Renal pelvis (tissue), 4 donors: Measurements from ENCODE around the gene MPI. TPM values are rescaled to one million over a fixed set of nuclear protein-coding genes. Genes with fewer than 3 reads are reported as not detected.
"Not testable (repeated sequence)": the region's sequence is repeated elsewhere in the genome, so short reads cannot be mapped to it uniquely, and the experiment has no call there.

Experiments
- DNase-seq: peaks from one replicate; pipeline ENCODE4 v3.0.0-alpha.2; 2013
- polyA plus RNA-seq, 3 donors: library from polyadenylated mRNA; unstranded; fragments of 120-200 nt; gene quantifications; one replicate each; pipeline ENCODE4 v1.2.1, GENCODE V29; 2013; ENCODE audit not compliant: insufficient read length in 3 of 3

The MPI gene
- polyA plus RNA-seq, 3 donors: 62.3 to 80.8 (median 75.5) TPM

- DNase-seq: no peak
Measured at GRCh38 chr15:74857671-74858368, 32.0 kb upstream of the MPI start.

DNA sequence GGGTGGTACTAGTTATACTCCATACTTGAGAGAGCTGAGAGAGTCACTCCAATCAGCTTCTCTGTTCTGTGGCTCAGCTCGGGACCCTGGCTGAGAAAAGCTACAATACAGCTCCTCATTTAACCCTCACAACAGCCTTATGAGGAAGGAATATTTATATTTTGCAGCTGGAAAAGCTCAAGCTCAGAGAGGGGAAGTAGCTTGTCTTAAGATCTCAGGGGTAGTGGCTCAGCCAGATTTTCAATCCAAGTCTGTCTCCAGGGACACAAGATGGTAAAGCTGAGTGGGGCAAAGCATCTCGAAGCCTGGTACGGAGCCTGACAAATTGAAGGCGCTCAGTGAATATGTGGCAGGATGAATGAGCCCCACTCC, 31.5 kb upstream of the MPI start:
- DNase-seq: no peak

DNA sequence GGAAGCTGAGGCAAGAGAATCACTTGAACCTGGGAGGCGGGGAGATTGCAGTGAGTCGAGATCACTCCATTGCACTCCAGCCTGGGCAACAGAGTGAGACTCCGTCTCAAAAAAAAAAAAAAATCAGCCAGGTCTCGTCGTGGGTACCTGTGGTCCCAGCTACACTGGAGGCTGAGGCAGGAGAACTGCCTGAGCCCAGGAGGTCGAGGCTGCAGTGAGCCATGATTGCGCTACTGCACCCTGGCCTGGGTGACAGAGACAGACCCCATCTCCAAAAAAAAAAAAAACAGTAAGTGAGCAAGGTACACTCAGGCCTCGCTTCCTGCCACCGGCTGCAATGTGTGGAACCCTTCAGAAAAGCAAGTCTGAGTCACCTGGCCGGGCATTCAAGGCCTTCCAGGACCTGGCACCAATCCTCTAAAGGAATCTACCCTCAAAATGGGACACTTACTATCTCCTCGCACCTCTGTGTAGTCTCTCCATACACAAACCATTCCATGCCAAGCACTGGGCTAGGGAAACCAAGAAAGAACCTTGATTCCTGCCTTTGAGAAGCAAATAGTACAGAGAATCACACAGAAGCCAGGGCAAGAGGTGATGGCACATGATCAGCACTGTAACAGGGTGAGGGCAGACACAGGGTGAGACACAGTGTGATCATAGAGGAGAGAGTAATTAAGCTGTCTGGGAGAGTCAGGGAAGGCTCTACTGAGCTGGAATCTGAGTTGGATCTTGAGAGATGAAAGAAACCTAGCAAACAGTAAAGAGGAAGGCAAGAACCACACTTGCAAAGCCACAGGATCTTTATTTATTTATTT, 26.4 kb upstream of the MPI start:
- DNase-seq: no peak

DNA sequence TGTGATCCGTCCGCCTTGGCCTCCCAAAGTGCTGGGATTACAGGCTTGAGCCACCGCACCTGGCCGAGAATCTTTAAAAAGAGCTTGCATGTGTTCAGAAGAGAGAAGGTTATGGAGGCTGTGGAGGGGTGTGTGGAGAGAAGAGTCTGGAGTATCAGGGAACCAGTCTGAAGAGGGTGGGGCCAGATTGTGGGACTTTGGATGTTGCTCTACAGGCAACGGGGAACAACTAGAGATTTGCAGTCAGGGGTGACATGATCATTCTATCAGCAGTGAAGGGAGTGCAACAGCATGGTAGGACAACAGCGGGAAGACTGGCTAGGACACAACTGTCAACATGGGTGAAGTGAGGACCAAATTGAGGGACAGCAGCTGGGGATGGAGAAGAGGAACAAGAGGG, 25.5 kb upstream of the MPI start:
- no peak for DNase-seq

DNA sequence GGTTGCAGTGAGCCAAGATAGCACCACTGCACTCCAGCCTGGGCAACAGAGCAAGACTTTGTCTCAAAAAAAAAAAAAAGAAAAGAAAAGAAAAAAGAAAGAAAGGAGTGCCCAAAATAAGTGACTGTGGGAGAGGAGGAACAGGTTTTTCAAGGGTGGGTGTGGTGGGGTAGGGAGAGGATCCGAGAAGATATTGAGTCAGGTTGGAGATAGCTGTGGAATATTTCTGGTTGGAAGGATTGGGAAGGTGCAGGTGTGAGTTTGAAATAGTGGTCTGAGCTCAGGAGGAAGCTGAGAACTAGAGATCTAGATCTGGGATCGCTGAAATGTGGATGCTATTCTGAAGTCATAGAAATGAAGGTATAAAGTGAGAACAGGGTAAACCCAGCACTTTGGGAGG, 24.5 kb upstream of the MPI start:
- DNase-seq: no peak

GRCh38 chr15:74866090-74866489, 23.8 kb upstream of the MPI start:
- DNase-seq: no peak

DNA sequence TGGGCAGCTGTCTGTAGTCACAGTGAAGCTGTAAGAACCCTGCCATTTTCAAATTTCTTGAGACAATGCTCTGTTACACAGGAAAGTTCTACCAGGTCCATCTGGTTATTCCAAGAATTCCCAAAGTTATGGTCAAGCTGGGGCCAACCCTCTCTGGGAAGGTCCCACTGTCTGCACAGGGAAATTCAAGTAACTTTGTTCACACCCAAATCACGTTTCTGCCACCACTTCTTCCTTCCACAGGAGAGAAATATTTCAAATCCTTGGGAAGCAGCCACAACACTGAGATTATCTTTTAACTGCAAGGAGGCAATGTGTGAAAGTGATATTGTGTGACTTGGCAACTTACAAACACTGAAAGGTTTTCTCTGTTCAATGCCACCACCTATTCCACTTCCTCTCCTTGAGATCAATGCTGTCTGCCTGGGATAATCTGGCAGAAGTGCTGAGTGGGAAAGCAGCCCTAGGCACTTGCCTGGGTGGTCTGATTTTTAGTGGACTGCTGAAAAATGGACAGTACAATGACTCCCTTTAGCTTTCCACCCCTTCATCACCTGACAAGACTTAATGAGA, 22.3 kb upstream of the MPI start:
- no peak for DNase-seq

GRCh38 chr15:74868059-74868458, 21.8 kb upstream of the MPI start:
- DNase-seq: no peak

DNA sequence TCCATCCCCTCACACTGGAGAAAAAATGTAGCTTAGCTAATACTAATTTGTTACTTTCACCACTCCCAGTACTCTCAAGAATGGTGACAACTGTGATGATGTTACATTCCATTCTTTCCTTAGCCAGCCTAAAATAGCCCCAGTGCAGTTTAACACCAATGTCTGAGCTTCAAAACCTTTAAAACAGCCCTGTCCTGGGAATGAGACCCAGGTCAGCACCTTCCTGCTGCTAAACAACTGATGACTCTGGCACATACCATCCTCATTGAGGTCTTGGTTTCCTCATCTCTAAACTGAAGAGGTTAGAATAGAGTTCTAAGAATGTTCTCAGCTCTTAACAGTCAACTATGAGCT, 20.5 kb upstream of the MPI start:
- DNase-seq: no peak

GRCh38 chr15:74869726-74870407, 20.0 kb upstream of the MPI start:
- no peak for DNase-seq

DNA sequence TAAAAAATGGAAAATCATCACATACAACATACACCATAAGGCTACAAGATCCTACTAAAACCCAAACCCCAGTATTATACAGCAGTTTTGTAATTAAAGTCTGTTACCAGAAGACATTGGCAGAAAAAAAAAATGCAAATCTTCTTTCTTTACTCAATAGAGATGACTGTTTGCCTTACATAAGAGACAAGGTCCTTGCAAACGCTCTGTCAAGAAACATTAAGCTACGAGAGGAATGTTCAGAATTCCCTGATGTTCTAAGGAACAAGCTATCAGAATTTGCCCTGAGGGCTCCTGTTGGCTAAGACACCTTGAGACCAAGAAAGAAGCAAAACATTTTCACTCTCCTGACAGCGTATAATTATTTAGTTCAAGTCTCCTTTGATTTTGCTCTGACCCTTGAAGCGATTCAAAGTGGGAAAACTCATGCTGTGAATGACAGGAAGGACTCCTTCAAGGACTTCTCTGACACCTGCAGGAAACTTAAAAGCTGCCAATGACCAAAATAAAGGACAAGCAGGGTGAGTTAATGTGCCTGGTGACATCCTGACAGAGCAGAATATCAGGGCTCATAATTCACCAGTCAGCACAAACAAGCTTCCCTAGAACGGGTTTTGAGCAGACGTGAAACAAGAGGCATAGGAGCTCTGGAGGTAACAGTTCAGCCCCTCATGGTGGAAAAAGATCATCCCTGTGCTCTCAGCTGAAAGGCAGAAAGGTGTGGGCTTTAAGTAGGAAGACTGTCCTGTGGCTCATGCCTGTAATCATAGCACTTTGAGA, 19.2 kb upstream of the MPI start:
- no peak for DNase-seq

- DNase-seq: no peak
Measured at GRCh38 chr15:74872702-74873035, 17.2 kb upstream of the MPI start.

- DNase-seq: peak; percentile 96
Measured at GRCh38 chr15:74873036-74873755, 16.6 kb upstream of the MPI start, which contains the start of gene SCAMP2. Gene SCAMP2, minus strand, starts transcription at chr15:74873365. Its CDS starts 110 bp downstream, at chr15:74873255.

DNA sequence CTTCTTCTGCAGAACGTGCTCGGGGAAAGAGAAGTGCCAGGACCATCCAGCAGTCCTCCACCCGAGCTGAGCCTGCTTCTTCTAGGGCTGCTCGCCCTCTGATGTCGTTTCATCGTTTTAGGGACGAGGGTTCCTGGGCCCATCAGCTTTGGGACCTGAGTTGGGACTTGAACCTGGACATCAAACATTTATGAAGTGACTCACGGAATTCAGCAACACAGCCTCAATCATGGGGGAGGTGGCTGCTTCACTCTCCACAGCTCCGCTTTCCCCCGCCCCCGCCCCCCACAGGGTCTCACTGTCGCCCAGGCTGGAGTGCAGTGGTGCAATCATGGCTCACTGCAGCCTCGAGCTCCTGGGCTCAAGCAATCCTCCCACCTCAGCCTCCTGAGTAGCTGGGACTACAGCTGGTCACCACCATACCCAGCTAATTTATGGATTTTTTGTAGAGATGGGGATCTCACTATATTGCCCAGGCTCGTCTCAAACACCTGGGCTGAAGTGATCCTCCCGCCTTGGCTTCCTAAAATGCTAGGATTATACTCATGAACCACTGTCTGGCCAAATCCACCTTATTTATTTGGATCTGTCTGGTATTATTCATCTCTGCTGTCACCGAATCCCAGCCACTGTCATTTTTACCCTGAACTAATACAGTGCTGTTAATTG, 16.0 kb upstream of the MPI start:
- DNase-seq: no peak

DNA sequence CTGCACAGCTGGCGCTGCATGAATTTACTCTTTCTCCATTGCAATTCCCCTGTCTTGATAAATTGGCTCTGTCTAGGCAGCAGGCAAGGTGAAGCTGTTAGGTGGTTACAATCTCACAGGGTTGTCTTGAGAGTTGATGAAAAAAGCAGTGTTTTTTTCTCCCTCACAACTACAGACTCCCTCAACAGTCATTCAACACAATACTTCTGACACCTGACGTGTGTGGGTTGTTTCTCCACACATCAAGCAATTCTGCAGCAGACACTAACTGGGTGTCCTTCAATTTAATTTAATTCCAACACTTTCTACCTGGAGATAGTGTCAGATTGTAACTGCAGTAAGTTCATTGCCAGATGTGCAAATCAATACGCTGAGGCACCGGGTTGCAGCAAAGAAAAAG, 11.6 kb upstream of the MPI start:
- DNase-seq: no peak

DNA sequence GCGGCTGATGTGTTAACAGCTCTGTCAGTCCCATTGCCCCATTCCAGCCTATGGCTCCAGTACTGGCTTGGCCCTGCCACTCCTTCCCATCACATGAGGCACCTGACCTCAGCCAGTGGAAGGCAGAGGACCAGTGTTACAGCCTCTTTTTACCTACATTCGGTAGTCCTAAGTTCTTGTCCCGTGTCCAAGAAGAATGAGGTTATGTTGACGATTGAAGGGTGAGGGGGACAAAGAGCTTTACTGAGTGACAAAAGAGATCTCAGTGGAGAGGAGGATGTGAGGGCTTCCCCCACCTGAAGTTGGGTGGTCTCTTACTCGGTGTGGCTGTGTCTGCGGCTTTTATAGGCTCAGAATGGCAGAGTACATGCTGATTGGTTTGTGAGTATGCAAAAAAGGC, 7.3 kb upstream of the MPI start:
- no peak for DNase-seq

DNA sequence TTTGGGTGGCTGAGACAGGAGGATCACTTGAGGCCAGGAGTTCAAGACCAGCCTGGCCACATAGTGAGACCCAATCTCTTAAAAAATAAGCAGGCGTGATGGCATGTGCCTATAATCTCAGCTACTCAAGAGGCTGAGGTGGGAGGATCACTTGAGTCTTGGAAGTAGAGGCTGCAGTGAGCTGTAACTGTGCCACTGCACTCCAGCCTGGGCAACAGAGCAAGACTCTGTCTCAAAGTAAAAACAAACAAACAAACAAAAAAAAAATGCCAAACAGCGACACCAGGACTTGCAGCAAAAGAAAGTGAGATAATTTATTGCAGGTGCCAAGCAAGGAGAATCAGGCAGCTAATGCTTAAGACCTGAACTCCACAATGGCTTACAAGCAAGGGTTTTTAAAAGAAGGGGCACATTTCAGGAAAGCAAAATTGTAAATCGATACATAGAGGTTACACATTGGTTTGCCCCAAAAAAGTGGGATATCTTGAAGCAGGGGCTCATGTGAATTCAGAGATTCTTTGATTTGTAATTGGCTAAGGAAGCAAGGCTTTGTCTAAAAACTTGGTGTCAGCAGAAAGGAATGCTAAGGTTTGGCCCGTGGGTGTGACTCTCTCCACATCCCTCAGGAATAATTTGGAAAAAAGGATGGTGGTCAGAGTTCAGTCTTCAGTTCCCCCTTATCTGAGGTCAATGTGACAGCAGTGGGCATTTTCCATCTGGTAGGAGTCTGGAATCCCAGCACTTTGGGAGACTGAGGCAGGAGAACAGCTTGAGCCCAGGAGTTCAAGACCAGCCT, 5.2 kb upstream of the MPI start:
- DNase-seq: no peak

- DNase-seq: no peak
Measured at GRCh38 chr15:74885461-74885860, 4.4 kb upstream of the MPI start.

DNA sequence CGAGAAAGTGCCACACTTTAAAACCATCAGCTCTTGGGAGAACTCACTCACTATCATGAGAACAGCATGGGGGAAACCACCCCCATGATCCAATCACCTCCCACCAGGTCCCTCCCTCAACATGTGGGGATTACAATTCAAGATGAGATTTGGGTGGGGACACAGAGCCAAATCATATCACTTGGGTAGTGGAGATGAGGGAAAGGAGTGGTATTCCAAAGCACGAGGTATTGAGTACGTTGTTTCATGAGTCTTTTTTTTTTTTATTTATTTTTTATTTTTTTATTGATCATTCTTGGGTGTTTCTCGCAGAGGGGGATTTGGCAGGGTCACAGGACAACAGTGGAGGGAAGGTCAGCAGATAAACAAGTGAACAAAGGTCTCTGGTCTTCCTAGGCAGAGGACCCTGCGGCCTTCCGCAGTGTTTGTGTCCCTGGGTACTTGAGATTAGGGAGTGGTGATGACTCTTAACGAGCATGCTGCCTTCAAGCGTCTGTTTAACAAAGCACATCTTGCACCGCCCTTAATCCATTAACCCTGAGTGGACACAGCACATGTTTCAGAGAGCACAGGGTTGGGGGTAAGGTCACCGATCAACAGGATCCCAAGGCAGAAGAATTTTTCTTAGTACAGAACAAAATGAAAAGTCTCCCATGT, 2.2 kb upstream of the MPI start:
- not testable (repeated sequence) for DNase-seq
